HG02588 (cell line): ENCODE data around the gene KANK3.
"Not testable (repeated sequence)": the region's sequence is repeated elsewhere in the genome, so short reads cannot be mapped to it uniquely, and the experiment has no call there.

Source experiments
- ATAC-seq: cut with Tn5 transposase; IDR thresholded peaks from one replicate; pipeline ENCODE4 v1.9.1; 2021; ENCODE audit warnings: mild to moderate bottlenecking, moderate library complexity; ENCODE audit not compliant: unreplicated experiment

Gene KANK3

DNA sequence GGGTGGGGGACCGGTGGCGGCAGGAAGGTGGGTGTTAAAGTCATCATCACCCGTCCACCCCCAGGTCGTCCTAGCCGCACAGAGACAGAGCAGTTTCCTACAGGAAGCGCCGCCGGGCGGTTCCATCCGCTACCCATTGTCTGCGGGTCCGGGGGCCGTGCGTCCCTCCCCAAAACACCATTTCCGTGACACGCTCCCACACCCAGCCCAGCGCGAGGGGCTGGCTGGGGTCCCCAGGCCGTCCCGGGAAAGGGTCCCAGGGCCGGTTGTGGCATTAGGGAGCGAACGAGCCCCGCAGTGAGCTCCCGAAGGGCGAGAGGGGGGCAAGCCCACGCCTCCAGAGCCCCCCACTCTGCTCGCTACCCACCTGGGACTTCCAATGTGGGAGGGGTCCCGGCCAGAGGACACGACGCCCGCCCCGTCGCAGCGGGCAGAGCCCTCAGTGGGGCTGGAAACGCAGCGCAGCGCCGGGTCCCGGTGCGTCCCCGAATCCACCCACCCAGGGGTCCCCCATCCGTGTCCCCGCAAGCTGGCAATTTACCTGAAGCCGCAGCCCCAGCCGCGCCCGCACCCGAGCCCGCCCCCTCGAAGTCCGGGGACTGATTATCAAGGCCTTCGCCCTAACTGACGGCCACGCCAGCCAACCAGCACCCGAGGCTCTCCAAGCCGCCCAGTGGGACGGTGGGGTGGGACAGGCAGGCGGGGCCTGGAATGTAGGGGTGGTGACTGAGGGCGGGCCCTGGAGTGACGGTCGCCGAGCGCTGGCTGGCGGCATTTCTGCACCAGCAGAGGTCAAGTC is at the start of gene KANK3:
Gene KANK3 (minus strand): TSS at position 579 of the 799 bp plus-strand sequence. CDS start 5,434 bp downstream, outside the sequence.
- ATAC-seq, result peak; percentile 80

DNA sequence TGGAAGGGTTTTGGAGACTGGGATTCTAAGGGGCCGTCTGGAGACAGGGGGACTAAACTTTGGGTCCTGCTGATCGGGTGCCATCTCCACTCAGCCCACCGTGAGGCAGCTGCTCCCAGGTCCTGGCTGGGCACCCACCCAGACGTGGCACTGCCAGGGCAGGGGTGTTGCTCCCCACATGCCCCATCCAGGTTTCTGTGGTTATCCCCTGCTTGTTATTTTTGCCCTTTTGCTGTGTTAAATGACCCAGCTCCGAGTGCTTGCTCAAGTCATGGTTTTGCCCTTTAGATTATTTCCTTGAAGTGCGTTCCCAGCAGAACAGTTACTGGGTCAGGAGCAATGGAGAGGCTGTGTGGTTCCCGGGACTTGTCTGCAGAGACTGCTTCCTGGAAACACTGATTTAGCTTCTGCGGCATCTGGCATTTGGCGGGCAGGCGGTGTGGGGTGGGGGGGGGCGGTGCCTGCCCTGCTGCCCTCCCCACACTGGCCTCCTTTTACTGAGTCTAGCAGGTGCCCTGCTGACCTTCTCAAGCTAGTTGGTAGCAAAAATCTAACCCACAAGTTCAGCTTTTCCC is 49.0 kb upstream of the KANK3 start:
- no peak for ATAC-seq

DNA sequence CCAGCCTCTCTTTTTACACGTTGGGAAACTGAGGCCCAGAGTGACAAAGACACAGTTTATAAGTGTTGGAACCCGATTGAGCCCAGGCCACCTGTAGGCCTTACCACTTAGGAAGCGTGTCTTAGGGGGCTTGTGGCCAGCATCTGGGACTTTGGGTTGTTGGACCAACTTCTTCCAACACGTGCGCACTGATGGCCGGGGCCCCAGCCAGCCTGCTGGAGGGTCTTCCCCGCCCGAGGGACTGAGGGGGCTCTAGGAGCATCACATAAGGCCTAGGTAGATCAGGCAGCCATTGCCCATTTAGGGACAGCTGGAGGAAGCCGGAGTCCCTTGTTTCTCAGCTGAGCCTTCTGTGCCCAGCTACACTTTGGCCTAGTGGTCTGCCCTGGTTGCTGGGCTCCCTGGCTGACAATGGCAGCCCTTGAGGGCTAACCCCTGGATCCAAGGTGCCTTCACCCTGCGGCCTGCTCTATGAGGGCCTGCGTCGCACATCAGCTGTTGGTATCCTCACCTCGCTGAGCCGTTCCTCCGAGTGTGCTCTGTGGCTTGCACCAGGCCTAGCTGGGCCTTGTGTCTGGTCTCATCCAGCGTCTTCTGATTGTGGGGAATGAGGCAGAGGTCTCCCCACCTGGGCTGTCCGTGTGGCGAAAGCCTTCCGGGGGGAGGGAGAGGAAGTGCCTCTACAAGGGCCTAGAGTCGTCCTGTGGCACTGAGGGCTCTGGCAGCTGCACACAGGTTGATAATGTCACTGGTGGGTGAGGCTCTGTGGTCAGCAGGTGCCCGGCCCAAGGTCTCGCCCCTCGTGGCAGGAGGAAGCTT is 48.3 kb upstream of the KANK3 start:
- ATAC-seq, result no peak

DNA sequence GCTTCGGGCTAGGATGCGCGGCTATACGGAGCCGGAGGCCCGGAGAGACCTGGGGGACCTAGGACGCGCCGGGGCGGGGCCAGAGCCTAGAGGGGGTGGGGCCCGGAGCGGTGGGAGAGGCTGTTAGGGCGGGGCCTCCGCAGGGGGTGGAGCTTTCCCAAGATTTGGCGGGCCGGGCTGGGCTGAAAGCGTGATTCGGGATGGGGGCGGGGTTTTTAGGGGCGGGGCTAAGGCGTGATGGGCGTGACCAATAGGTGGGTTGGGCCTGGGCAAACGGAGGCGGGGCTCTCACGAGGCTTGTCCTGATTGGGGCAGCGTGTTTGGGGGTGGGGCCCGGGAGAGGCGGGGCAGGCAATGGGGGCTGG is 47.5 kb upstream of the KANK3 start:
- peak; percentile 35 for ATAC-seq

DNA sequence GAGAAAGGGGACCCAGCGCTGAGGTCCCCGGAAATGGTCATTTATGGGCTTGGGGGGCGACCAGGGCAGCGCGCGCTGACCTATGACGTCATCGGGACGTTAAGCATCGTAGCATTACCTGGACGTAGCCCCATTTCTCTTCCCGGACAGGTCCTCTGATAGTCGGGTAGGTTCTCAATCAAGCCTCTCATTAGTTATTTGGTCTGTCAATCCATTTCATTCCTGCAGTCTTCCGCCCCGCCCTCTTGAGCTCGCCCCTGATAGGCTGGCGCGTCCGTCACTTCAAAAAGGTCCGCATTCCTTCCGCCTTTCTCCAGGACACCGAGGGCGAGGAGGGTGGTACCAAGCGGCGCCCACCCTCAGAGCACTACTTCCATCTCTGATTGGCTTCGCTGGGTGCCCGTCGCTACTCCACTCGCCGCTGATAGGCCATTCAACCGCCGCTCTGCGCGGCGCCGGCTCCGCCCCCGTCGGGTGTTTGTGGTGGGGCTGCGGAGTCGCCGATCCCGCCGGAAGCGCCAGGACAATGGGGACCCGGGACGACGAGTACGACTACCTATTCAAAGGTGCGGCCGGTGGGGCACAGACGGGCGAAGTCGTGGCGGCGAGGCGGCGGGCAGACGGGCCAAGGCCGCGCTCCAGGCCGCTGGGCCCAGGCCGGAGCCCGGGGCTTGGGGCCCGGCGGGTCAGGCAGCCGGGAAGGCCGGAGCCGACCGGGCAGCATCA is 47.0 kb upstream of the KANK3 start, which contains the start of gene RAB11B:
Gene RAB11B (plus strand): TSS at position 470 of the 726 bp plus-strand sequence. CDS start 57 bp downstream, at position 527.
- ATAC-seq, result peak; percentile 86

DNA sequence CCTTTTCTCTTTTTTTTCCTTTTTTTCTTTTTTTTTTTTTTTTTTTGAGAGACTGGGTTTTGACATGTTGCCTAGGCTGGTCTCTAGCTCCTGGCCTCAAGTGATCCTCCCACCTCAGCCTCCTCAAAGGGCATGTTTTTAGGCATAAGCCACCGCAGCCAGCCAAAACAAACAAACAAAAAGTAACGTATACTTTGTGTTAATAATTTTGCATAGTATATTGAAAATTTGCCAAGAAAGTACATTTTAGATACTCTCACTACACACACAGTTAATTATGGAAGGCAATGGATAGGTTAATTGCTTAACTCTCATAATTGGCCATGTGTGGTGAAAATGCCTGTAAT is 45.5 kb upstream of the KANK3 start:
- no peak for ATAC-seq

DNA sequence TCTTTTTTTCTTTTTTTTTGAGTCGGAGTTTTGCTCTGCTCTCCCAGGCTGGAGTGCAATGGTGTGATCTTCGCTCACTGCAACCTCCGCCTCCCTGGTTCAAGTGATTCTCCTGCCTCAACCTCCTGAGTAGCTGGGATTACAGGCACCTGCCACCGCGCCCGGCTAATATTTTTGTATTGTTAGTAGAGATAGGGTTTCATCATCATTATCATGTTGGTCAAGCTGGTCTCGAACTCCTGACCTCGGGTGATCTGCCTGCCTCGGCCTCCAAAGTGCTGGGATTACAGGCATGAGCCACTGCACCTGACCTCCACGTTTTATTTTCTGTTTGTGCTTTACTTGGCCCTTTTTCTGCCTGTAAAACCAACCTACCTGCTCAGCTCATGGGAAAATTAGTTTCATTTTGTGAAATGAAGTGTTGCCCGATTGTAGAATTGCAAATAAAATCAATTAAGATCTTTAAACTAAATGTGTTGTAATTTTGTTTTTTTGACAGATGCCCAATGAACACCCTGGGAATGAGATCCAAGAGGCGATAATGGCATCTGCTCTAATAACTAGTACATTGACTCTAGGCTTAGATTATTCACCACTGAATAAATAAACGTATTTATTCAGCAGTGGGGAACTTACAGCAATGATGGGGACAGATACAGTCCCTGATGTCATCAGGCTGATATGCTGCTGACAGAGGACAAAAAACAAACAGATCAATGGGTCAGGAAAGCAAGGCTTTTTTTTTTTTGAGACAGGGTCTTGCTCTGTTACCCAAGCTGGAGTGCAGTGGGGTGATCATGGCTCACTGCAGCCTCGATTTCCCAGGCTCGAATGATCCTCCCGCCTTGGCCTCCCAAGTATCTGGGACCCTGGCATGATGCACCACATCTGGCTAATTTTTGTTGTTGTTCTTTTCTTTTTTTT is 44.9 kb upstream of the KANK3 start:
- ATAC-seq, result no peak

DNA sequence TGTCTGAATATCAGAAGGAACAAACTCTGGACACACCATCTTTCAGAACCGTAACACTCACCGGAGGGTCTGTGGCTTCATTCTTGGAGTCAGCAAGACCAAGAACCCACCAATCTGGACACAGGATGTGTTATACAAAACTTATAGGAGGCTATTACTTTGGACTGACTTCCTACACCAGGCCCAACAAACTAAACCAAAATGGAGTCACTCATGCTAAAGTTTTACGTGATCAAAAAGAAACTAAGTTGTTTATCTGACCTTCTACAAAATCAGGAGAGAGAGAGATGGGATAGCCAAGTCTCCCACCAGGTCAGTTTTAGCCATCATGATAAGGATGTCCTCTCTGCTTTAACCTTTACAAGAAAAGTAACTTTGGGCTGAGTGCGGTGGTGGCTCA is 43.9 kb upstream of the KANK3 start:
- no peak for ATAC-seq

DNA sequence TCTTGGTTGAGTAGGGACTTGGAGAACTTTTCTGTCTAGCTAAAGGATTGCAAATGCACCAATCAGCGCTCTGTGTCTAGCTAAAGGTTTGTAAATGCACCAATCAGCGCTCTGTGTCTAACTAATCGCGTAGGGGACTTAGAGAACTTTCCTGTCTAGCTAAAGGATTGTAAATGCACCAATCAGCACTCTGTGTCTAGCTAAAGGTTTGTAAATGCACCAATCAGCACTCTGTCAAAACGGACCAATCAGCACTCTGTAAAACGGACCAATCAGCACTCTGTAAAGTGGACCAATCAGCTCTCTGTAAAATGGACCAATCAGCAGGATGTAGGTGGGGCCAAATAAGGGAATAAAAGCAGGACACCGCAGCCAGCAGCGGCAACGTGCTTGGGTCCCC is 43.4 kb upstream of the KANK3 start:
- not testable (repeated sequence) for ATAC-seq

DNA sequence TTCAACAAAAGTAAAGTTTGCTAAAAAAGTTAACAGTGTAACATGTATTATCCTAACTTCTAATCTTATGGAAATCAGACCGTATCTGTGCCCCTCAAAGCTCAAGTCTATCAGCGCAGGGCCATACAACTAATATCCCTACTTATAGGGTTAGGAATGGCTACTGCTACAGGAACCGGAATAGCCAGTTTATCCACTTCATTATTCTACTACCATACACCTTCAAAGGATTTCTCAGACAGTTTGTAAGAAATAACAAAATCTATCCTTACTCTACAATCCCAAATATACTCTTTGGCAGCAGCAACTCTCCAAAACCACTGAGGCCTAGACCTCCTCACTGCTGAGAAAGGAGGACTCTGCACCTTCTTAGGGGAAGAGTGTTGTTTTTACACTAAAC is 42.5 kb upstream of the KANK3 start:
- not testable (repeated sequence) for ATAC-seq

DNA sequence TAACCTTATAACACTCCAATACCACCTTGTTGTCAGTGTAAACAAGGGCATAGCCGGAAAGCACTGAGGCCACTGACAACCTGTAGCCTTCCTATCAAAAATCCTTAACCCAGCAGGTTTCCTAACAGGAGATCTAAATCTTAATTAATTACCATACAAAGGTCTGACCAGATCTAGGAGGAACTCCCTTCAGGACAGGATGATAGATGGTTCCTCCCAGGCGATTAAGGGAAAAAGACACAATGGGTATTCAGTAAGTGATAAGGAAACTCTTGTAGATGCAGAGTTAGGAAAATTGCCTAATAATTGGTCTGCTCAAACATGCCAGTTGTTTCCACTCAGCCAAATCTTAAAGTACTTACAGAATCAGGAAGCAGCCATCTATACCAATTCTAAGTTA is 42.0 kb upstream of the KANK3 start:
- not testable (repeated sequence) for ATAC-seq

DNA sequence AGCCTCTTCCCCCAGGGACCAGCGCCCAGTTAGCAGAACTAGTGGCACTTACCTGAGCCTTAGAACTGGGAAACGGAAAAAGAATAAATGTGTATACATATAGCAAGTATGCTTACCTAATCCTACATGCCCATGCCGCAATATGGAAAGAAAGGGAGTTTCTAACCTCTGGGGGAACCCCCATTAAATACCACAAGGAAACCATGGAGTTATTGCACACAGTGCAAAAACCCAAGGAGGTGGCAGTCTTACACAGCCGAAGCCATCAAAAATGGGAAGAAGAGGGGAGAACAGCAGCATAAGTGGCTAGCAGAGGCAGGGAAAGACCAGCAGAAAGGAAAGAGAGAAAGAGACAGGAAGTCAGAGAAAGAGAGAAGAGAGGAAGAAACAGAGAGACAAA is 41.5 kb upstream of the KANK3 start:
- ATAC-seq, result not testable (repeated sequence)

DNA sequence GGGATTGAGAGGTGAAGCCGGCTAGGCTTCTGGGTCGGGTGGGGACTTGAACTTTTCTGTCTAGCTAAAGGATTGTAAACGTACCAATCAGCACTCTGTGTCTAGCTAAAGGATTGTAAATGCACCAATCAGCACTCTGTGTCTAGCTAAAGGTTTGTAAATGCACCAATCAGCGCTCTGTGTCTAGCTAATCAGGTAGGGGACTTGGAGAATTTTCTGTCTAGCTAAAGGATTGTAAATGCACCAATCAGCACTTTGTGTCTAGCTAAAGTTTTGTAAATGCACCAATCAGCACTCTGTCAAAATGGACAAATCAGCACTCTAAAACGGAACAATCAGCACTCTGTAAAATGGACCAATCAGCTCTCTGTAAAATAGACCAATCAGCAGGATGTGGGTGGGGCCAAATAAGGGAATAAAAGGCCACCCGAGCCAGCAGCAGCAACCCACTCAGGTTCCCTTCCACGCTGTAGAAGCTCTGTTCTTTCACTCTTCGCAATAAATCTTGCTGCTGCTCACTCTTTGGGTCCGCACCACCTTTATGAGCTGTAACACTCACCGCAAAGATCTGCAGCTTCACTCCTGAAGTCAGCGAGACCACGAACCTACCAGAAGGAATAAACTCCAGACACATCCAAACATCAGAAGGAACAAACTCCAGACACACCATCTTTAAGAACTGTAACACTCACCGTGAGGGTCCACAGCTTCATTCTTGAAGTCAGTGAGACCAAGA is 36.3 kb upstream of the KANK3 start:
- ATAC-seq, result not testable (repeated sequence)

DNA sequence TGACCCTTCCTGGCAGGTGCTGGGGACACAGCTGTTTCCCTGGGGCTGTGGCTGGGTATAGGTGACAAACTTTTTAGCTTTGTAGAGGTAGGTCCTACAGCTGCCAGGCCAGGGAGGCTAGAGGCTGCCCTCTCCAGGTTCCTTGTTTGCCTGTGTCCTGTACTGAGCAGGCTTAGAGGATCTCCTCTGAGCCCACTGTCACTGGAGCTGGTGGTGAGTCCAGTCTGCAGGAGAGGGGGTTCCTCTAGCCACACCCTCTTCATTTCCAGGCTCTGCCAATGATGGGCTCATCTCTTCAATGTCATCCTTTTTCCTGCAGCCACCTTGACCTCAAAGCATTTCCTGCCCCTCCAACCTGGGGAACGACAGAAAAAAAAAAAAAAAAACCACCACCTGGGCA is 34.5 kb upstream of the KANK3 start:
- ATAC-seq, result no peak

DNA sequence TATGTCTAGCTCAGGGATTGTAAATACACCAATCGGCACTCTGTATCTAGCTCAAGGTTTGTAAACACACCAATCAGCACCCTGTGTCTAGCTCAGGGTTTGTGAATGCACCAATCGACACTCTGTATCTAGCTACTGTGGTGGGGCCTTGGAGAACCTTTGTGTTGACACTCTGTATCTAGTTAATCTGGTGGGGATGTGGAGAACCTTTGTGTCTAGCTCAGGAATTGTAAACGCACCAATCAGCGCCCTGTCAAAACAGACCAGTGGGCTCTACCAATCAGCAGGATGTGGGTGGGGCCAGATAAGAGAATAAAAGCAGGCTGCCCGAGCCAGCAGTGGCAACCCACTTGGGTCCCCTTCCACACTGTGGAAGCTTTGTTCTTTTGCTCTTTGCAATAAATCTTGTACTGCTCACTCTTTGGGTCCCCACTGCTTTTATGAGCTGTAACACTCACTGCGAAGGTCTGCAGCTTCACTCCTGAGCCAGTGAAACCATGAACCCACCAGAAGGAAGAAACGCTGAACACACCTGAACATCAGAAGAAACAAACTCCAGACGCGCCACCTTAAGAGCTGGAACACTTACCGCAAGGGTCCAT is 33.4 kb upstream of the KANK3 start:
- not testable (repeated sequence) for ATAC-seq

DNA sequence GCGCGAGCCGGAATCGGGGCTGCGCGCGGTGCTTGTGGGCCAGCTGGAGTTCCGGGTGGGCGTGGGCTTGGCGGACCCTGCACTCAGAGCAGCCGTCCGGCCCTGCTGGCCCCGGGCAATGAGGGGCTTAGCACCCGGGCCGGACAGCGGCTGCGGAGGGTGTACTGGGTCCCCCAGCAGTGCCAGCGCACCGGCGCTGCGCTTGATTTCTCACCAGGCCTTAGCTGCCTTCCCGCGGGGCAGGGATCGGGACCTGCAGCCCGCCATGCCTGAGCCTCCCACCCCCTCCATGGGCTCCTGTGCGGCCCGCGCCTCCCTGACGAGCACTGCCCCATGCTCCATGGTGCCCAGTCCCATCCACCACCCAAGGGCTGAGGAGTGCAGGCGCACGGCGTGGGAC is 32.7 kb upstream of the KANK3 start:
- ATAC-seq, result not testable (repeated sequence)

DNA sequence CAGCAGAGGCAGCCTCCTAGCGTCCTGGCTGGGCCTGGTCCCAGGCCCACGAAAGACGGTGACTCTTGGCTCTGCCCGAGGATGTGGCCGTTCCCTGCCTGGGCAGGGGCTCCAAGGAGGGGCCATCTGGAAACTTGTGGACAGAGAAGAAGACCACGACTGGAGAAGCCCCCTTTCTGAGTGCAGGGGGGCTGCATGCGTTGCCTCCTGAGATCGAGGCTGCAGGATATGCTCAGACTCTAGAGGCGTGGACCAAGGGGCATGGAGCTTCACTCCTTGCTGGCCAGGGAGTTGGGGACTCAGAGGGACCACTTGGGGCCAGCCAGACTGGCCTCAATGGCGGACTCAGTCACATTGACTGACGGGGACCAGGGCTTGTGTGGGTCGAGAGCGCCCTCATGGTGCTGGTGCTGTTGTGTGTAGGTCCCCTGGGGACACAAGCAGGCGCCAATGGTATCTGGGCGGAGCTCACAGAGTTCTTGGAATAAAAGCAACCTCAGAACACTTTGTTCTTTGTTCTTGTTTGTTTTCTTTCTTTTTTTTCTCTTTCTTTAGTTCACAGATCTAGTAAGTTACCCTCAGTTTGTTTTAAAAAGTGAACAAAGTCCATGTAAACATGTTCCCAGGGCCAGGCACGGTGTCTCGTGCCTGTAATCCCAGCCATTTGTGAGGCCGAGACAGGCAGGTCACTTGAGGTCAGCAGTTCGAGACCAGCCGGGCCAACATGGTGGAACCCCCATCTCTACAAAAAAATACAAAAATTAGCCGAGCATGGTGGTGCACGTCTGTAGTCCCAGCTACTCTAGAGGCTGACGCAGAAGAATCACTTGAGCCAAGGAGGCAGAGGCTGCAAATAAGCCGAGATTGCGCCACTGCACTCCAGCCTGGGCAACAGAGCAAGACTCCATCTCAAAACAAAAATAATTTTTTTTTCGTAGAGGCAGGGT is 31.1 kb upstream of the KANK3 start:
- ATAC-seq, result no peak
